Neuron (in vitro differentiated cells): ENCODE results near the gene GALNTL6.
"Not testable (repeated sequence)": the region's sequence is repeated elsewhere in the genome, so short reads cannot be mapped to it uniquely, and the experiment has no call there.

Experiments used
- H2AFZ ChIP-seq: one replicate; pipeline ENCODE4 v1.6.1; 2013; ENCODE audit warnings: low read depth, mild to moderate bottlenecking, inconsistent platforms, low read length, moderate library complexity
- H3K27me3 ChIP-seq: one replicate; pipeline ENCODE4 v1.6.1; 2013; ENCODE audit warnings: low read length; ENCODE audit not compliant: insufficient read depth
- H3K36me3 ChIP-seq: one replicate; pipeline ENCODE4 v1.6.1; 2013; ENCODE audit warnings: low read length; ENCODE audit not compliant: insufficient read depth
- H3K4me1 ChIP-seq: one replicate; pipeline ENCODE4 v1.6.1; 2013; ENCODE audit warnings: low read length; ENCODE audit not compliant: insufficient read depth
- H3K4me3 ChIP-seq: 2 replicates; pipeline ENCODE4 v1.5.1; 2013; ENCODE audit warnings: mild to moderate bottlenecking, low read length, moderate library complexity
- H3K9me3 ChIP-seq: one replicate; pipeline ENCODE4 v1.6.1; 2013; ENCODE audit warnings: low read length

The GALNTL6 gene

GRCh38 chr4:172793565-172794306 lies 980.5 kb downstream of the GALNTL6 start:
- no peaks in the 10 kb centered on the region for H3K27me3 ChIP-seq
- H3K4me1 ChIP-seq: peaks cover 9% of the 10 kb centered on the region
- no peaks in the 10 kb centered on the region for H3K9me3 ChIP-seq
- no peaks in the 10 kb centered on the region for H3K36me3 ChIP-seq
- peak overlapping the region; percentile 59 for H2AFZ ChIP-seq
- no peak overlapping the region for H3K4me3 ChIP-seq

- H3K9me3 ChIP-seq: no peaks in the 10 kb centered on the region
- H2AFZ ChIP-seq: peak overlapping the region; percentile 59
- H3K27me3 ChIP-seq: no peaks in the 10 kb centered on the region
- H3K36me3 ChIP-seq: no peaks in the 10 kb centered on the region
- peaks cover 9% of the 10 kb centered on the region for H3K4me1 ChIP-seq
- no peak overlapping the region for H3K4me3 ChIP-seq
Observed at GRCh38 chr4:172794307-172794703, 981.1 kb downstream of the GALNTL6 start.

GRCh38 chr4:172797281-172797680 lies 984.1 kb downstream of the GALNTL6 start:
- not testable (repeated sequence) for H3K36me3 ChIP-seq, H3K27me3 ChIP-seq, H2AFZ ChIP-seq, H3K9me3 ChIP-seq, H3K4me1 ChIP-seq, H3K4me3 ChIP-seq

GRCh38 chr4:172802032-172802431 lies 988.8 kb downstream of the GALNTL6 start:
- Histone ChIP-seq H3K9me3 (no peaks in the 10 kb centered on the region), H3K4me1 (no peaks in the 10 kb centered on the region), H2AFZ (no peak overlapping the region), H3K4me3 (no peak overlapping the region), H3K27me3 (no peaks in the 10 kb centered on the region), H3K36me3 (no peaks in the 10 kb centered on the region)

DNA sequence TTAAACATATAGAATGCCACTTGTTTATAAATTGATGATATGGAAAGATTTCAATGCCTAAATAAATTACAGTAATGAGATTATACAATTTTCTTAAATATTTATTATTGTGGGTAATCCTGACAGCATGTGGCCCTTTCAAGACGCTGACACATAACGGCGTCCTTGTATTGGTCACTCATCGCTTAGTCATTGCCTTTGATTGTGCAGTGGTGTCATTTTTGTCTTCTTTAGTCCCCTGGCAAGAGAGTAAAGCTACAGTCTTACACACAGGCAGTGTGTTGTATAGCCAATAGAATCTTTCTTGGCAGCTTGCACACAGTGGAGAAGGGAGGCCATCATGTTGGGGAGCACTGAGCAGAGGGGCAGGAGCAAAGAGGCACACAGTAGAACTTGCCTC lies 993.6 kb downstream of the GALNTL6 start:
- Histone ChIP-seq H3K4me1 (peaks cover 19% of the 10 kb centered on the region), H2AFZ (no peak overlapping the region), H3K27me3 (no peaks in the 10 kb centered on the region), H3K36me3 (no peaks in the 10 kb centered on the region), H3K9me3 (no peaks in the 10 kb centered on the region), H3K4me3 (no peak overlapping the region)

- no peak overlapping the region for H3K4me3 ChIP-seq
- no peaks in the 10 kb centered on the region for H3K27me3 ChIP-seq
- H3K9me3 ChIP-seq: no peaks in the 10 kb centered on the region
- peaks cover 19% of the 10 kb centered on the region for H3K4me1 ChIP-seq
- H3K36me3 ChIP-seq: no peaks in the 10 kb centered on the region
- H2AFZ ChIP-seq: no peak overlapping the region
Observed at GRCh38 chr4:172808196-172808595, 995.0 kb downstream of the GALNTL6 start.

GRCh38 chr4:172809319-172809718 lies 996.1 kb downstream of the GALNTL6 start:
- Histone ChIP-seq H3K36me3 (no peaks in the 10 kb centered on the region), H3K27me3 (no peaks in the 10 kb centered on the region), H2AFZ (no peak overlapping the region), H3K4me3 (no peak overlapping the region), H3K4me1 (peaks cover 24% of the 10 kb centered on the region), H3K9me3 (no peaks in the 10 kb centered on the region)

- no peak overlapping the region for H3K4me3 ChIP-seq
- H3K36me3 ChIP-seq: no peaks in the 10 kb centered on the region
- no peaks in the 10 kb centered on the region for H3K27me3 ChIP-seq
- no peaks in the 10 kb centered on the region for H3K9me3 ChIP-seq
- peaks cover 29% of the 10 kb centered on the region for H3K4me1 ChIP-seq
- no peak overlapping the region for H2AFZ ChIP-seq
Observed at GRCh38 chr4:172813359-172813923, 1000.2 kb downstream of the GALNTL6 start.

DNA sequence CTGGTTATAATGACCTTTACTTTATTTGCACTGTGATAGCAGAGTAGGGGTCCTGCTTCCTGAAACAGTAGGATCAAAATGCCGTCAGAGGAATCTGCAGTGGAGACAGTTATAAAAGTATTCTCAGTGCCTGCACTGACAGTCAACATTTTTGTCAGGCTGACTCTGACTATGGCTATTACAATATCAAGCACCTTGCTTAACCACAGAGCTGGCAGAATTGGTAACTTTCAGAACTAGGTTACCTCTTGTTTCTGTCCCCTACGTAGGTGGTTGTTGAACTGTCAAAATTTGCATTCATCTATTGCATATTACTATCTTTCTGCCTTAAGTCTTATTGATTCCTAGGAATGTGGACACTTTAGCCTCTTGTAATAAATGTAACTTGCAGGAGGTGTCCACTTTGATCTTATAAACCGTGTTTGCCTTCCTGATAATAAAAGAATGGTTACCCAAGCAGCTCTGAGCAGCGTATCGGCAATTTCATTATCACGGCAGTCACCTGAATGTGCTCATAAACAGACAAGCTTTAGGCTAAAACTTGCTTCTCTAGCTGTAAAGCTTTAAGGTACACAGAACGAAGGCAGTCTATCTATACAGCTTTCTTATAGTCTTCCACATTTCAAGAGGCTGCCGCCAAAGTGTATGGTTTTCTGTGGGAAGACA lies 1002.4 kb downstream of the GALNTL6 start:
- no peak overlapping the region for H3K4me3 ChIP-seq
- H2AFZ ChIP-seq: no peak overlapping the region
- no peaks in the 10 kb centered on the region for H3K36me3 ChIP-seq
- peaks cover 12% of the 10 kb centered on the region for H3K4me1 ChIP-seq
- no peaks in the 10 kb centered on the region for H3K9me3 ChIP-seq
- no peaks in the 10 kb centered on the region for H3K27me3 ChIP-seq

DNA sequence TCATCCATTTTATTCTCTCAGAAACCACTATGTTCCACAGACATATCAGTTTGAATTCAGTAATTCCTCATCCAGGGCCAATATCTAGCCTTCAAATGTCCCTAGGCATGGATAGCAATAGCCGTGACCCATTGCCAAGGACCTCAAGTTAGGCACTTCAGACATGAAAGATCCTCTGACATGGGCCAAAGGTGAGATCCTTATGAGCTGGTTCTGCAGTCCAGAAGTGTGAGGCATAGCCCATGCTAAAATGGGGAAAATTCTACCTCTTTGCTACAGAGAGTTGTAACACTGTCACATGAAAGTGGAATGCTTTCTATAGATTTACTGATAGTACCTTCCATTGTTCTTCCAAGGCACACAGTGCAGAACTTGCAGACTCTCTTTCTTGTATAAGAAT lies 1005.7 kb downstream of the GALNTL6 start:
- Histone ChIP-seq H3K27me3 (no peaks in the 10 kb centered on the region), H3K4me1 (peaks cover 10% of the 10 kb centered on the region), H3K4me3 (no peak overlapping the region)

GRCh38 chr4:172819353-172819752 lies 1006.1 kb downstream of the GALNTL6 start:
- H3K4me1 ChIP-seq: peaks cover 10% of the 10 kb centered on the region
- H3K36me3 ChIP-seq: no peaks in the 10 kb centered on the region
- H3K4me3 ChIP-seq: no peak overlapping the region
- H2AFZ ChIP-seq: no peak overlapping the region
- no peaks in the 10 kb centered on the region for H3K27me3 ChIP-seq
- no peaks in the 10 kb centered on the region for H3K9me3 ChIP-seq

More for the DNA sequence above, 1005.7 kb downstream of the GALNTL6 start:
- Histone ChIP-seq H3K36me3 (no peaks in the 10 kb centered on the region), H2AFZ (no peak overlapping the region), H3K9me3 (no peaks in the 10 kb centered on the region)

- Histone ChIP-seq H3K27me3 (no peaks in the 10 kb centered on the region), H3K36me3 (no peaks in the 10 kb centered on the region), H3K9me3 (no peaks in the 10 kb centered on the region), H3K4me1 (peaks cover 10% of the 10 kb centered on the region), H3K4me3 (no peak overlapping the region), H2AFZ (no peak overlapping the region)
Observed at GRCh38 chr4:172822331-172822730, 1009.1 kb downstream of the GALNTL6 start.

- H3K27me3 ChIP-seq: no peaks in the 10 kb centered on the region
- H3K9me3 ChIP-seq: peaks cover 4% of the 10 kb centered on the region
- H2AFZ ChIP-seq: no peak overlapping the region
- H3K4me1 ChIP-seq: peaks cover 10% of the 10 kb centered on the region
- no peak overlapping the region for H3K4me3 ChIP-seq
- H3K36me3 ChIP-seq: no peaks in the 10 kb centered on the region
Observed at GRCh38 chr4:172826346-172826745, 1013.1 kb downstream of the GALNTL6 start.
